T-helper 9 cell (primary cell): ENCODE measurements around the gene C4B.
"Not testable (repeated sequence)": the region's sequence is repeated elsewhere in the genome, so short reads cannot be mapped to it uniquely, and the experiment has no call there.

Experiments used
- DNase-seq: peaks from one replicate; pipeline ENCODE4 v3.0.0-alpha.2; 2020

C4B gene

GRCh38 chr6:32056254-32056653 lies 41.7 kb downstream of the C4B start:
- DNase-seq, result no peak

GRCh38 chr6:32057966-32058365 lies 43.4 kb downstream of the C4B start:
- no peak for DNase-seq

DNA sequence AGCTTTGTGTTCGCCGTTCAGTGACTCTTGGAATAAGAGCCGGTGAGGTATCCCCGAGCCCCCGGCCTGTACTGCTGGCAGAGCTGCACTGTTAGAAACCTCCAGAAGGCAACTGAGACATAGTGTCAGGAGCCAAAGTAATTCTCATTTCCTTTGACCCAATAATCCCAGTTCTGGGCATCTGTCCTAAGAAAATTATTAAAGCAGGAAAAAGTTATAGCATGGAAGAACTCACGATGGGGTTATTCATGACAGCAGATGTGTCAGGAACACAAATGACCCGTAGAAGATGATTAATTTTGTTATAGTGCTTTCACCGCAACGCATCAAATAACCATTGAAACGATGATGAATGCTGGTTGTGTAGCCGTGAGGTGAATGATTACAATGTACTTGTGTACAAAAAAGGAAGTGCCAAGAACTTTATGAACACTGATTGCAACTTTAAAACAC lies 43.9 kb downstream of the C4B start:
- no peak for DNase-seq

- DNase-seq, result no peak
These were observed 46.5 kb downstream of the C4B start for GRCh38 chr6:32060966-32061655.

DNA sequence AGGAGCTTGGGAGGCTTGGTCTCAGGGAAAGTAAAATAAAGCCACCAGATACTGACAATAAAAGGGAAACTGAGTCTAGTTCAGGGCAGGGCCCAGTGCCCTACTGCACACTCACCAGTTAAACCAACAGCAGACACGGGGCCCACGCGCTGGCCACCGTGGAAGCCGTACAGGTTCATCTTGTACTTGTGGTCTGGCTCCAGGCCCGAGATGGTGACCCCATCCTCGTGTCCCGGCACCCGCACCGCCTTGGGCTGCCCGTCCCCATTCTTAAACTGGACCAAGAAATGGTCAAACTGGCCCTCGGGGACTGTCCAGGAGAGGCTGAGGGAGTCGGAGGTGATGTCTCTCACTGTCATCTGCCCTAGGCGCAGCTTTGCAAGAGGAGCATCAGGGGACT lies 50.1 kb downstream of the C4B start:
- DNase-seq, result no peak

- DNase-seq, result not testable (repeated sequence)
These were observed 52.9 kb downstream of the C4B start for GRCh38 chr6:32067521-32067920.

DNA sequence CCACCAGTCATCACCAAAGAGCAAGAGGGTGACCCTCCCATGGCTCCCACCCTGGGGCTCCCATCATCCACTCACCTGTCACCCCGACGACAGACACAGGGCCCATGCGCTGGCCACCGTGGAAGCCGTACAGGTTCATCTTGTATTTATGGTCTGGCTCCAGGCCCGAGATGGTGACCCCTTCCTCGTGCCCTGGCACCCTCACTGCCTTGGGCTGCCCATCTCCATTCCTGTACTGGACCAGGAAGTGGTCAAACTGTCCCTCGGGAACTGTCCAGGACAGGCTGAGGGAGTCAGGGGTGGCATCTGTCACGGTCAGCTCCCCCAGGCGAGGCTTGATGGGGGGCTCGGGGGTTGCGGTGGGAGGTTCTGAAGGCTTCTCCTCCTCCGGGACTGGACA lies 53.7 kb downstream of the C4B start:
- not testable (repeated sequence) for DNase-seq

DNA sequence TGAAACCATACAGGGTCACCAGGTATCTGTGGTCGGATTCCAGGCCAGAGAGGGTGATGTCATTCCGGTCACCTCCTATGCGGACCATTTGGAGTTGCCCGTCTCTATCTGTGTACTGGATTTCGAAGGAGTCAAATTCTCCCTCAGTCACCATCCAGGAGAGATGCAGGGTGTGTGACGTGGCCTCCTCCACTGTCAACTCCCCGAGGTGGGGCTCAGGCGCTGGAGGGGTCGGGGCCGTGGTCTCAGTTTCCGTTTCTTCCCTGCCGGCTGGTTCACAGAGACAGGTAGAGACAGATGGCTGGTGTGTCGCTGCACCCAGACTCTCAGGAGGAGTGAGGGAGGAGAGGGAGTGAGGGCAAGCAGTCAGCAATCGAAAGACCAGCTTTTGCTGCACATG lies 54.3 kb downstream of the C4B start:
- DNase-seq, result no peak

GRCh38 chr6:32069460-32069859 lies 54.9 kb downstream of the C4B start:
- DNase-seq, result no peak

DNA sequence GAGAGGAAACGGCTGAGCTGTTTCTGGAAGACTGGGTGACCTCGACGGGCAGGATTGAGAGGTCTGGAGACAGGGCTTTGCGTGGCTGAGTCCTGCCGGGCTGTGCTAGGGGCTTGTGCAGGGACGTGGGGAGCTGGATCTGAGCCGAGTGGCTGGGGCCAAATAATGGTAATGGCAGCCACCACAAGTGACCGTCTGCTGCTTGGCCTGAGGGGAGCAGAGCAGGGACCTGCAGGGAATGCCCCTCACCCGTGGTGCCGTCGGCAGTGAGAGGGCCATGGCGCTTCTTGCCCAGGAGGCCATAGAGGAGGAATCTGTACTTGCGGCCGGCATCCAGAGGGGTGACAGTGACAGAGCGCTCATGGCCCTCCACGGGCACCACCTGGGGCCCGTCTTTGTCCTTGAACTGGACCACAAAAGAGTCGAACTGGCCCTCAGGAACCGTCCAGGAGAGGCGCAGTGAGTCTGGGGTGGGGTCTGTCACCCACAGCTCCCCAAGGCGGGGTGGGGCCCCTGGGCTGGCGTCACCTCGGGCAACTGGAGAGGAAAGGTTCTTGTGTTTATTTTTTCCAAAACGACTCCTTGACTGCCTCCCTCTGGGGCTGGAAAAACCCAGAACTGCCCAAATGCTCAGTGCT lies 55.4 kb downstream of the C4B start:
- DNase-seq, result no peak

DNA sequence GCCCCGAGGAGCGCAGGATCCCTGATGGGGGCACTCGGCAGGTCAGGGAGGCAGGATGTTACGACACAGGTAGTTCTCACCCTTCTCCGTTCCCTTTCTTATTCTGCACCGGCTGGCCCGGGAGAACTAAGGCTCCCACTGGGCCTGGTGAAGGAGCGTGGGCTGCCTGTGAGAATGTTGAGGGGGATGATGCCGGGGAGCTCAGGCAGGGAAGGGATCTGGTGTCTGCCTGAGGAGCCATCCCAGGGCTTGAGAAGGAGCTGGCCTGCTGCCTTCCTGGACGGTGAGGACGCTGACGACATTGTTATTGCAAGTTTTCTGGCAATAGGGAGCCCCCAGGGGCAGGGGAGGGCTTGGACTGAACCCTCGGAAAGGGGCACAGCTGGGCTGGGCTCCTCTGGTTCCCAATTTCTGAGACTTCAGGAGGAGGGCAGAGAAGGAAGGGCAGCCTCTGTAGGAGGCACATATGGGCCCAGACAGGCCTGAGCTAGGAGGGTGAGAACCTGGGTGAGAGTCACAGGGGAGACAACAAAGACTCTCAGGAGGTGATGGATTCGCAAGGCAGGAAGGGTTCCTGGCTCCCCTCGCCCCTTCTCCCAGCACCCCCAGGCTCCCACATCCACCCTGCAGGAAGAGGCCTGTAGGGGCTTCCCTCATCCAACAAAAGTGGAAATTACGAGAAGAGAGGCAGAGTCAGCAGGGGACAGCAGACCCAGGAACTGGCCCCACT lies 56.4 kb downstream of the C4B start:
- no peak for DNase-seq

DNA sequence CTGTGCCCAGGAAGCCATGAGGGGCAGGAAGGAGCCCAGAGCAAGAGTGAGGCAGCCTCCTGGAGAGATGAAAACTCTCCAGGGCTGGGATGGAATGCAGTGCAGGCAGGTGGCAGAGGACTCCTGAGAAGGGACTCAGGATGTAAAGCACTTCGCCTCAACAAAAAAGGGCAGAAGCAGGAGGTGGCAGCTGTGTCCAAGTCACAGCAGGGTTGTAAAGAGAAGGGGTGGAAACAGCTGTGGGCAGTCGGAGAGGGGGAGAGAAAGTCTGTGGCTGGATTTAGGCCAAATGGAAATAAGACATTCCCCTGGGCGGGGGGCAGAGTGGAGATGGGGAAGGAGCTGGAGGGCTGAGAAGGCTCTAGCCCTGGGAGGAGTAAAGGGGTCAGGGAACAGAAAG lies 58.5 kb downstream of the C4B start:
- DNase-seq, result no peak

DNA sequence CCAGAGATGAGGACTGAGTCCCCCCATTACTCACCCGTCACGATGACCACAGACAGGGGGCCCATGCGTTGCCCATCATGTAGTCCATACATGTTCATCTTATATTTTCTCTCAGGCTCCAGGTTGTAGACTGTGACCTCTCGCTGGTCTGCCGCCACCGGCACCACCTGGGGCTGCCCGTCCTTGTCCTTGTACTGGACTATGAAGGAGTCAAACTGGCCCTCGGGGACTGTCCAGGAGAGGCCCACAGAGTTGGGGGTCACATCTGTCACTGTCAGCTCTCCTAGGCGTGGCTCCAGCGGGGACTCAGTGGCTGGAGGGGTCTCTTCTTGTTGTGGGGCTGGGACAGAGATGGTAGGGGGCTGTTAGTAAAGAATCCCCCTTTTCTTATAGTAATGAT lies 59.0 kb downstream of the C4B start:
- DNase-seq, result no peak

DNA sequence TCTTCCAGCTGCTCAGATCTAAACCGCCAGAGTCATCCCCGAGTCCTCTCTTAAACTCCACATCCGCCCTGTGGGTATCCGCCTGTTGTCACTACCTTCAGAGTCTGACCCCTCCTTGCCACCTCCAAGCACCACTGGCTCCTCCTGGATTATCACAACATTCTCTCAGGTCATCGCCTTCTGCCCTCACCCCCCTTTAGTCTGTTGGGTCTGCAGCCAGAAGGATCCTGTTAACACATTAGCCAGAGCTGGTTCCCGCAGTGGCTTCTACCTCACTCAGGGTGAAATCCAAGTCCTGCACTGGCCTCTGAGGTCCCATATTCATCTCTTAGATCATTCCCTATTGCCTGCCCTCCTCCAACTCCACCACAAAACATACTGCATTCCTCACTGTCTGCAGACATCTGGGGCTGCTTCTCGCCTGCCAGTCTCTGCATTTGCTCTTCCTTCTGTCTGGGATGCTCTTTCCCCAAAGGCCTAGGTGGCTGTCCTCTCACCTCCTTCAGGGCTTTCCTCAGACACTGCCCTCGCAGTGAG lies 60.5 kb downstream of the C4B start:
- no peak for DNase-seq

- DNase-seq, result no peak
These were observed 61.2 kb downstream of the C4B start for GRCh38 chr6:32075781-32076180.

- no peak for DNase-seq
These were observed 61.8 kb downstream of the C4B start for GRCh38 chr6:32076321-32076809.

GRCh38 chr6:32079566-32080290 lies 65.1 kb downstream of the C4B start:
- no peak for DNase-seq

- DNase-seq, result no peak
These were observed 66.8 kb downstream of the C4B start for GRCh38 chr6:32081168-32081990.

GRCh38 chr6:32082478-32082877 lies 67.9 kb downstream of the C4B start:
- no peak for DNase-seq

DNA sequence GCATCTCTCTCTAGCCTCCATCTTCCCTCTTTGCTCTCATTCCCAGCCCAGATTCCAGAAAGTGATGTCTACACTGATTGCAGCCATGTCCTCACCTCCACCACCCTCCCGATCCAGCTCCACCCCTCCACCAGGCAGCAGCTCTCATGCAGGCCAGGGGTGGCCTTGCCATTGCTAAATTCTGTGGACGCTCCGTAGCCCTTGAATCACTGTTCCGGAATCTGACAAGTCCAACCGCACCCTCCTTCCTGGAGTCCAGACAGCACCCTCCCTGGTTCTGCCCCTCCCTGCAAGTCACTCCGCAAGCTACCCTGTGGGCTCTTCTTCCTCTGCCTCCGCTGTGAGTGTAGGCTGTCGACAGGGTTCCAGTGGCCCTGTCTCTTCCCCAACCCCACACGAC lies 68.3 kb downstream of the C4B start:
- DNase-seq, result no peak

DNA sequence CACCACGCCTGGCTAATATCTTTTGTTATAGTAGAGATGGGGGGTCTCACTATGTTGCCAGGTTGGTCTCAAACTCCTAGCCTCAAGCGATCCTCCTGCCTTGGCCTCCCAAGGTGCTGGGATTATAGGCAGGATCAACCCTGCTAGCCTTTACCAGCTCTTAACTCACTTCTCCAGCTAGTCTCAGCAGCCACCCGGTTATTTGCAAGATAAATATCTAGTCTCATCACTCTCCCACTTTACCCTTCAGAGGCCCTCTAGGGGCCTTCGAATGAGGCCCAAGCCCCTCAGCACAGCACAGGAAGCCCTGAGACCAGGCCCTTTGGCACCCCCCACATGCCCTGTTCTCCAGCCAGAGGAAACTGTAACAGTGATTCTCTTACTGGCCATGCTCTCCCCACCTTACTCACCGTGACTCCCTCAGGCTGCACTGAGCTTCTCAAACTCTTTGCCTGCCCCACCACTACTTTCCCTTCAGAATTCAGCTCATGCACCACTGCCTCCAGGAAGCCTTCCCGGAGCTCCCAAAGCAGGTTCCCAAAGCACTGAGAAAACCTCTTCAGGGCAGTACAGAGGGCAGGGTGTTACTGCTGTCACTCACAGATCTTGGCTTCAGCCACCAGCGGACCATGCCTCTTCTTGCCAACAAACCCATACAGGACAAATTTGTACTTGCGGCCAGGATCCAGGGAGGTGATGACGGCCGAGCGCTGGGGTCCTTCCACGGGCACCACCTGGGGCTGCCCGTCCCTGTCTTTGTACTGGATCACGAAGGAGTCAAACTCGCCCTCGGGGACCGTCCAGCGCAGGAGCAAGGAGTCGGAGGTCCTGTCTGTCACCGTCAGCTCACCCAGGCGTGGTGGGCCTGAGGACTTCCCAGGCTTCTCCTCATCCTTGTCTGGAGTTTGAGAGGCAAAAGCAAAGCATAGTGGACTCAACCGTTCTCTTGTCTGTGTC lies 69.5 kb downstream of the C4B start:
- DNase-seq, result no peak
